GM12891 (cell line): ENCODE data around the gene TMEM240.
"Not testable (repeated sequence)": the region's sequence is repeated elsewhere in the genome, so short reads cannot be mapped to it uniquely, and the experiment has no call there.

Experiments
- DNase-seq: peaks from one replicate; pipeline ENCODE4 v3.0.0; 2011; ENCODE audit warnings: low spot score; ENCODE audit not compliant: insufficient read length
- FAIRE-seq: peaks from 2 replicates; lab custom pipeline; 2011; peaks lifted over from hg19 to GRCh38; lab: Jason Lieb, UNC
- PAX5 ChIP-seq: IDR thresholded peaks from 2 replicates; pipeline ENCODE4 v1.6.1; 2011; ENCODE audit warnings: low read length, moderate library complexity, mild to moderate bottlenecking; ENCODE audit not compliant: insufficient read depth, severe bottlenecking
- POLR2A ChIP-seq: IDR thresholded peaks from 2 replicates; pipeline ENCODE4 v1.6.1; 2011; ENCODE audit warnings: low read depth, low read length, control low read depth
- POLR2AphosphoS5 ChIP-seq: IDR thresholded peaks from 2 replicates; pipeline ENCODE4 v1.6.1; 2011; ENCODE audit warnings: low read depth, low read length, control low read depth
- POU2F2 ChIP-seq: IDR thresholded peaks from 2 replicates; pipeline ENCODE4 v1.6.1; 2011; ENCODE audit warnings: low read depth, mild to moderate bottlenecking, control low read depth, low read length, moderate library complexity
- SPI1 ChIP-seq: IDR thresholded peaks from 2 replicates; pipeline ENCODE4 v1.6.1; 2011; ENCODE audit warnings: low read depth, low read length, control low read depth
- TAF1 ChIP-seq: IDR thresholded peaks from 2 replicates; pipeline ENCODE4 v1.6.1; 2011; ENCODE audit warnings: low read depth, low read length, control low read depth

Gene TMEM240

DNA sequence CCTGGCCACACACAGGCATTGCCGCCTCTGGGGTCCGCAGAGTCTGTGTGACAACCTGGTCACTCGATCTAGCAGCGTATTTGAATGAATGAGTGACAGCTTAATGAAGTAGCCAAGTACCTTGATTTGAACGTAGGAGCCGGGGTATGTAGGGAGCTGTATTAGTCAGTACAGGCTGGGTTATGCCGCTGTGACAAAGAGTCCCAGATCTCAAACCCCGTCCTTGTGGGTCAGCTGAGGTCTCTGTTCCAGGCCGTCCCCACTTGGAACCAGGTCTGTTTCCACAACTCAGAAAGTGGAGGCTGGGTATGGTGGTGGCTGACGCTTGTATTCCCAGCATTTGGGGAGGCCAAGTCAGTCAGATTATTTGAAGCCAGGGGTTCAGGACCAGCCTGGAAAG, 48.8 kb downstream of the TMEM240 start:
- FAIRE-seq (peak; percentile 52), DNase-seq (no peak)
- TF ChIP-seq SPI1 = no peak
- TF ChIP-seq PAX5 = no peak
- no peak for TF ChIP-seq POU2F2
- TF ChIP-seq TAF1 = no peak
- TF ChIP-seq POLR2A = no peak

DNA sequence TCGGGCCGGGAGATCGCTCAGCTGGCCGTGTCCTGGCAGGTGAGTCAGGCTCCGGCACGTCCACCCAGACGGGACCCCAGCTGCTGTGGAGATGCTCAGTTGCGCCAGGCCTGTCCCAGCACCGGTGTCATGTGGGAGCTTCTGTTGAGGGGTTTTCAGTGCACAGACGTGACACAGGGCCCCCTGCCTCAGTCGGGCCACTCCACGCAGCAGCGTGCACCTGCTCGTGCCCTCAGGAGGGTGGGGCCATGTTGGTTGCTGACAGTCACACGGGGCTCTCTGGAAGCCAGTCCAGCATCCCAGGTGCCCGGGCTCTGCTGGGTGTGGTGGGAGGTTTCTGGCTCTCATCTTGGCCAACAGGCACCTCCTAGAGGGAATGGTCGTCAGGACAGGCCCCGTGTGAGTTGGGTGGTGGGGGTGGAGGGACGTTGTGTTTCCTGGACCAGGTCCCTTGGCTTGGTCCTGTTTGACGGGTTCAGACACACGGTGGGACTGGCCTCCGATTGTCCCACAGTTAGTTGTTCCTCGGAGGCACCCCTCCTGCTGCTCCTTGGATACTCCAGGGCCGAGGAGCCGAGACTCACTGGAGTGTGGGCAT, 49.7 kb downstream of the TMEM240 start:
- TF ChIP-seq POLR2AphosphoS5 (no peak), PAX5 (no peak), POU2F2 (no peak), TAF1 (no peak), POLR2A (no peak), SPI1 (no peak)
- DNase-seq (no peak), FAIRE-seq (no peak)

GRCh38 chr1:1489861-1490260, 50.6 kb downstream of the TMEM240 start:
- TF ChIP-seq POLR2AphosphoS5 (no peak), TAF1 (no peak), POU2F2 (no peak), SPI1 (no peak), PAX5 (no peak), POLR2A (no peak)
- FAIRE-seq (no peak), DNase-seq (no peak)

- TF ChIP-seq PAX5 (no peak), POU2F2 (no peak), POLR2A (no peak), TAF1 (no peak), SPI1 (no peak), POLR2AphosphoS5 (no peak)
- FAIRE-seq (no peak), DNase-seq (no peak)
Measured at GRCh38 chr1:1489231-1489630, 51.2 kb downstream of the TMEM240 start.

DNA sequence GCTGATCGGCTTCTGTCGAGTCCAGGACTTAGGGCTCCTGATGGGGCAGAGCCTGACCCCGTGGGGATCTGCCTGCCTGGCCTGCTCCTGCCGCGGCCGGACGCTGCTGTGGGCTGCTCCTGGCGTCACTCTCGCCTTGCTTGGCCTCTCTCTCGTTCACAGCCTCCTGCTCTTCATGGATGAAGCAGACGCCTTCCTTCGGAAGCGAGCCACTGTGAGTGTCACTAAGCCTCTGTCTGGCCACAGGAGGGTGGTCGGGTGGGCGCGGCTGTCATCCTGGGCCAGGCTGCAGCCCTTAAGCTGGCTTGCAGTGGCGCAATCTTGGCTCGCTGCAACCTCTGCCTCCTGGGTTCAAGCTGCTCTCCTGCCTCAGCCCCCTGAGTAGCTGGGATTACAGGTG, 52.7 kb downstream of the TMEM240 start:
- DNase-seq (no peak), FAIRE-seq (no peak)
- no peak for TF ChIP-seq POLR2A

GRCh38 chr1:1485755-1486317, 54.6 kb downstream of the TMEM240 start:
- not testable (repeated sequence) for FAIRE-seq, DNase-seq

- DNase-seq, FAIRE-seq: not testable (repeated sequence)
Measured at GRCh38 chr1:1484976-1485750, 55.3 kb downstream of the TMEM240 start.
